ENCODE measurements around the gene TMEM130.

DNA sequence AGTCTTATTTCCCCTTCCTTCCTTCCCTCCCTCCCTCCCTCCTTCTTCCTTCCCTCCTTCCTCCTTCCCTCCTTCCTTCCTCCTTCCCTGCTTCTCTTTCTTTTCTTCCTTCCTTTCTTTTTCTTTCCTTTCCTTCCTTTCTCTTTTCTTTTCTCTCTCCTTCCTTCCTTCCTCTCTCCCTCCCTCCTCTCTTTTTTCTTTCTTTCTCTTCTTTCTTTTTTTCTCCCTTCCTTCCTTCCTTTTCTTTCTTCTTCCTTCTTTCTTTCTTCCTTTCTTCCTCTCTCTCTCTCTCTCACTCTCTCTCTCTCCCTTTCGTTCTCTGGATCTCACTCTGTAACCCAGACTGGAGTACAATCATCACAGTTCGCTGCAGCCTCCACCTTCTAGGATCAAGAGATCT is 6.2 kb downstream of the TMEM130 start:
- TF ChIP-seq EP300 (IDR thresholded peaks at IDR 0.05) = no peak
- TF ChIP-seq, protein P1, sequence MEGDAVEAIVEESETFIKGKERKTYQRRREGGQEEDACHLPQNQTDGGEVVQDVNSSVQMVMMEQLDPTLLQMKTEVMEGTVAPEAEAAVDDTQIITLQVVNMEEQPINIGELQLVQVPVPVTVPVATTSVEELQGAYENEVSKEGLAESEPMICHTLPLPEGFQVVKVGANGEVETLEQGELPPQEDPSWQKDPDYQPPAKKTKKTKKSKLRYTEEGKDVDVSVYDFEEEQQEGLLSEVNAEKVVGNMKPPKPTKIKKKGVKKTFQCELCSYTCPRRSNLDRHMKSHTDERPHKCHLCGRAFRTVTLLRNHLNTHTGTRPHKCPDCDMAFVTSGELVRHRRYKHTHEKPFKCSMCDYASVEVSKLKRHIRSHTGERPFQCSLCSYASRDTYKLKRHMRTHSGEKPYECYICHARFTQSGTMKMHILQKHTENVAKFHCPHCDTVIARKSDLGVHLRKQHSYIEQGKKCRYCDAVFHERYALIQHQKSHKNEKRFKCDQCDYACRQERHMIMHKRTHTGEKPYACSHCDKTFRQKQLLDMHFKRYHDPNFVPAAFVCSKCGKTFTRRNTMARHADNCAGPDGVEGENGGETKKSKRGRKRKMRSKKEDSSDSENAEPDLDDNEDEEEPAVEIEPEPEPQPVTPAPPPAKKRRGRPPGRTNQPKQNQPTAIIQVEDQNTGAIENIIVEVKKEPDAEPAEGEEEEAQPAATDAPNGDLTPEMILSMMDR (IDR thresholded peaks at IDR 0.05) = no peak

Data from upper lobe of left lung (tissue), 4 donors.